Heart left ventricle (tissue), 16 donors: ENCODE results near the gene TPPP3. TPM values are rescaled to one million over a fixed set of nuclear protein-coding genes. Genes with fewer than 3 reads are reported as not detected.

ENCODE experiments used
- ATAC-seq, 4 donors: fragments of 200-7000 bp; cut with Tn5 transposase; one replicate each; pipeline ENCODE4 v1.9.1; 2020 to 2022; ENCODE audit warnings: moderate library complexity in 4 of 4, mild to moderate bottlenecking in 3 of 4, moderate number of reproducible peaks in 1 of 4
- DNase-seq, 5 donors: peaks; one replicate each; pipeline ENCODE4 v3.0.0-alpha.2; 2020
- H3K27ac ChIP-seq, 12 donors: fragments of 200-600 bp; sonication (generic) in 4 of 12; one replicate each; pipeline versions ENCODE4 v1.5.0 to v1.8.0; 2016 to 2022; ENCODE audit warnings: mild to moderate bottlenecking in 2 of 12
- H3K27me3 ChIP-seq, 9 donors: fragments of 200-600 bp; sonication (generic) in 2 of 9; one replicate each; pipeline versions ENCODE4 v1.5.1 to v1.8.0; 2016 to 2022; ENCODE audit warnings: mild to moderate bottlenecking in 3 of 9
- H3K36me3 ChIP-seq, 9 donors: fragments of 200-600 bp; sonication (generic) in 2 of 9; one replicate each; pipeline versions ENCODE4 v1.5.0 to v1.8.0; 2018 to 2022; ENCODE audit warnings: mild to moderate bottlenecking in 2 of 9
- H3K4me1 ChIP-seq, 12 donors: fragments of 200-600 bp; sonication (generic) in 4 of 12; one replicate each; pipeline versions ENCODE4 v1.5.0 to v1.8.0; 2016 to 2022; ENCODE audit warnings: mild to moderate bottlenecking in 3 of 12
- H3K4me3 ChIP-seq, 12 donors: fragments of 200-600 bp; sonication (generic) in 4 of 12; one replicate each; pipeline versions ENCODE4 v1.5.0 to v1.8.0; 2017 to 2022; ENCODE audit warnings: mild to moderate bottlenecking in 9 of 12, moderate library complexity in 4 of 12
- H3K9me3 ChIP-seq, 12 donors: fragments of 200-600 bp; sonication (generic) in 4 of 12; one replicate each; pipeline versions ENCODE4 v1.5.0 to v1.8.0; 2016 to 2022; ENCODE audit warnings: mild to moderate bottlenecking in 1 of 12
- CTCF ChIP-seq, 12 donors: fragments of 200-600 bp; sonication (generic) in 4 of 12; IDR thresholded peaks; one replicate each; pipeline versions ENCODE4 v1.5.0 to v1.8.0; 2018 to 2022; ENCODE audit warnings: antibody characterized with exemption in 12 of 12, mild to moderate bottlenecking in 5 of 12
- POLR2A ChIP-seq, 2 donors: fragments of 450-650 bp; IDR thresholded peaks; one replicate each; pipeline ENCODE4 v1.6.1; 2017; ENCODE audit warnings: antibody characterized with exemption in 2 of 2, mild to moderate bottlenecking in 2 of 2, moderate library complexity in 2 of 2
- WGBS, 4 donors: extraction: QIAGEN DNeasy Blood & Tissue Kit in 2 of 4; methylation state at CpG; one replicate each; pipeline versions ENCODE4 v1.1.5 to v1.1.7; 2013 to 2018; 5-methylcytosine and 5-hydroxymethylcytosine counted together
- intact Hi-C, 10 donors: fragments of 100-400 bp; cut with DNase I; formaldehyde crosslinking; loops; one replicate each; pipeline versions ENCODE4 v1.11.1 to v1.14.2; 2022
- polyA plus RNA-seq, 2 donors: library from polyadenylated mRNA; stranded (reverse); fragments of 200-250 nt; gene quantifications; one replicate each; pipeline ENCODE4 v1.2.3, GENCODE V29; 2013
- total RNA-seq, 9 donors: library from RNA; depleted of rRNA in 2 of 9; stranded (reverse); fragments of >200 nt in 2 of 9; fragmentation: NEBNext Ultra II Directional in 3 of 9; extraction: Animal tissue kit (Norgen Biotek cat#: 25700) in 3 of 9; gene quantifications; one replicate each; pipeline versions ENCODE4 v1.1.0 to v1.2.4, GENCODE V29; 2016 to 2023
- donor health status: ischemic (EF 13 %, LVEDD 7.1; RV severe dilation, severe dysfunction).
- donor health status: healthy with polysubstance abuse.
- donor health status: DM: no; HTN: yes; CAD: no.
- donor health status: DM: no; HTN: no; CAD: no.
- donor health status: ischemic (EF 25% LVEDD 6.9; RV normal size, moderate dysfunction).
- donor health status: ischemic (EF 25% LVEDD 5.7; RV mildly dilated, moderate dysfunction).
- donor health status: healthy.
- donor health status: DM: yes; HTN: yes; CAD: no.
- donor health status: ischemic (EF 35%, LVEDD 5.7; RV mildly dilated, moderate dysfunction).
- donor health status: nonischemic (EF 11% LVEDD 7.7; RV severe dilation, severe dysfunction).
- donor health status: DM: yes; HTN: yes; CAD: no.
- donor health status: PGD.
- donor health status: ischemic (EF 29% LVEDD 5.4; RV normal size, mild dysfunction).
- donor health status: nonischemic (EF 23%, LVEDD 6.1; RV moderate dilation, normal function).

The TPPP3 gene
- total and polyA plus RNA-seq, 11 donors = 7.0 to 20.1 (median 10.3) TPM

GRCh38 chr16:67398546-67399217 is 5.4 kb upstream of the TPPP3 start:
- Histone ChIP-seq H3K27me3 (peaks cover 0 to 19% (median 0%) of the 10 kb centered on the region in 9 donors), H3K4me3 (peak overlapping the region in 5 of 12 donors; percentile 8 to 39 (median 27)), H3K4me1 (peaks cover 5 to 58% (median 38%) of the 10 kb centered on the region in 12 donors), H3K27ac (peak overlapping the region in 5 of 12 donors; percentile 9 to 90 (median 71)), H3K36me3 (no peaks in the 10 kb centered on the region), H3K9me3 (no peaks in the 10 kb centered on the region)
- no peak for ATAC-seq
- intact Hi-C loops = loop anchor here in 8 of 10 donors (5.0 to 10.0 kb wide), 5 partner anchors 54 to 136 kb away; partner anchors contain the start of gene PLEKHG4 (in 1 of the 8)
- TF ChIP-seq POLR2A (IDR thresholded peaks at IDR 0.05) (no peak), CTCF (IDR thresholded peaks at IDR 0.05) (no peak)
- DNase-seq = no peak
- WGBS, 4 donors = 89 to 94% (median 90%) methylated on average over 17 to 19 of the region's 19 CpGs

GRCh38 chr16:67397812-67398545 is 4.7 kb upstream of the TPPP3 start:
- H3K36me3 ChIP-seq = no peaks in the 10 kb centered on the region
- TF ChIP-seq POLR2A (IDR thresholded peaks at IDR 0.05) = no peak
- no peak for TF ChIP-seq CTCF (IDR thresholded peaks at IDR 0.05)
- H3K27ac ChIP-seq = peak overlapping the region in 9 of 12 donors; percentile 32 to 90 (median 64)
- H3K4me1 ChIP-seq = peaks cover 5 to 65% (median 45%) of the 10 kb centered on the region in 12 donors
- DNase-seq (no peak), ATAC-seq (no peak)
- no peak overlapping the region for H3K4me3 ChIP-seq
- WGBS, 4 donors = 78 to 84% (median 83%) methylated on average over 14 to 22 of the region's 22 CpGs
- intact Hi-C loops = loop anchor here in 8 of 10 donors (5.0 to 10.0 kb wide), 5 partner anchors 53 to 136 kb away; partner anchors contain the start of gene PLEKHG4 (in 1 of the 8)
- H3K27me3 ChIP-seq = peaks cover 0 to 25% (median 0%) of the 10 kb centered on the region in 9 donors
- no peaks in the 10 kb centered on the region for H3K9me3 ChIP-seq

GRCh38 chr16:67397036-67397801 is 3.9 kb upstream of the TPPP3 start:
- Histone ChIP-seq H3K27ac (peak overlapping the region in 11 of 12 donors; percentile 62 to 94 (median 70)), H3K4me1 (peaks cover 5 to 73% (median 48%) of the 10 kb centered on the region in 12 donors), H3K4me3 (no peak overlapping the region), H3K27me3 (peaks cover 0 to 28% (median 5%) of the 10 kb centered on the region in 9 donors), H3K9me3 (no peaks in the 10 kb centered on the region), H3K36me3 (no peaks in the 10 kb centered on the region)
- 61 to 78% (median 66%) methylated on average over 7 to 15 of the region's 15 CpGs for WGBS, 4 donors
- DNase-seq (peak; percentile 83 to 88 (median 86)), ATAC-seq (peak; percentile 5 to 48 (median 10))
- TF ChIP-seq POLR2A (IDR thresholded peaks at IDR 0.05) (no peak), CTCF (IDR thresholded peaks at IDR 0.05) (no peak)
- intact Hi-C loops = loop anchor here in 8 of 10 donors (5.0 to 10.0 kb wide), 5 partner anchors 52 to 135 kb away; partner anchors contain the start of gene PLEKHG4 (in 1 of the 8)
